HepG2 (cell line): Measurements from ENCODE around the gene XPO5. TPM values are rescaled to one million over a fixed set of nuclear protein-coding genes. Genes with fewer than 3 reads are reported as not detected.

Source experiments
- ATAC-seq: fragments of 200-7000 bp; cut with Tn5 transposase; 3 replicates; pipeline ENCODE4 v1.9.1; 2020; ENCODE audit warnings: mild to moderate bottlenecking, moderate library complexity
- BruUV-seq: library from RNA; stranded (reverse); fragments of 400-500 nt; replicated peaks from 2 replicates; lab custom pipeline; 2021; lab: Mats Ljungman, UMichigan
- CTCF ChIA-PET: fragments of 300-600 bp; formaldehyde crosslinking; extraction: SDS; loops from one replicate; lab custom pipeline; 2021; ENCODE audit warnings: low total read pairs, inconsistent platforms, low intra/inter-chr PET ratio; lab: Yijun Ruan, JAX
- POLR2A ChIA-PET: fragments of 350-600 bp; sonication (Branson Sonifier 250); formaldehyde crosslinking; loops from one replicate; lab custom pipeline; 2020; ENCODE audit warnings: antibody characterized with exemption, inconsistent platforms; lab: Yijun Ruan, JAX
- DNase-seq: peaks from one replicate; pipeline ENCODE4 v3.0.0-alpha.2; 2015; ENCODE audit warnings: low spot score
- FAIRE-seq: peaks from 3 replicates; lab custom pipeline; 2011; peaks lifted over from hg19 to GRCh38; lab: Jason Lieb, UNC
- H2AFZ ChIP-seq: one replicate; pipeline ENCODE4 v1.6.1; 2011; ENCODE audit warnings: low read length, inconsistent platforms
- H3K27ac ChIP-seq: fragments of 300-600 bp; 3 replicates; pipeline ENCODE4 v1.8.0; 2011; ENCODE audit warnings: mixed run types, mild to moderate bottlenecking, mixed read lengths, low read length, inconsistent platforms; ENCODE audit not compliant: insufficient read depth; ENCODE audit errors: extremely low read length
- H3K27me3 ChIP-seq, 2 experiments: fragments of 200-600 bp in 1 of 2; 2 replicates in 1 of 2; 3 replicates in 1 of 2; pipeline versions ENCODE4 v1.6.0 to v1.8.0; 2011; ENCODE audit warnings: low read length in 2 of 2, mild to moderate bottlenecking in 2 of 2, moderate library complexity in 2 of 2, inconsistent platforms in 1 of 2; ENCODE audit not compliant: insufficient read depth in 2 of 2, control insufficient read depth in 1 of 2
- H3K36me3 ChIP-seq, 2 experiments: fragments of 200-600 bp in 1 of 2; replicated peaks in 1 of 2; 2 replicates in 1 of 2; 3 replicates in 1 of 2; pipeline versions ENCODE4 v1.5.1 to v1.8.0; 2011; ENCODE audit warnings: low read length in 2 of 2, inconsistent platforms in 1 of 2; ENCODE audit not compliant: insufficient read depth in 2 of 2, control insufficient read depth in 1 of 2
- H3K4me1 ChIP-seq: 2 replicates; pipeline ENCODE4 v1.5.1; 2012; ENCODE audit warnings: low read length, inconsistent platforms; ENCODE audit not compliant: insufficient read depth
- H3K4me2 ChIP-seq: 2 replicates; pipeline ENCODE4 v1.6.0; 2011; ENCODE audit warnings: low read depth, low read length, inconsistent platforms
- H3K4me3 ChIP-seq, 3 experiments: fragments of 200-600 bp in 1 of 3; sonication (generic), shearing (Covaris generic) in 1 of 3; replicated peaks in 1 of 3; 2 replicates each; pipeline ENCODE4 v1.5.1; 2011 to 2016; ENCODE audit warnings: low read length in 3 of 3, inconsistent platforms in 2 of 3, low read depth in 2 of 3, mild to moderate bottlenecking in 2 of 3, control low read depth in 1 of 3, mixed read lengths in 1 of 3; ENCODE audit not compliant: insufficient read depth in 1 of 3
- H3K79me2 ChIP-seq: one replicate; pipeline ENCODE4 v1.6.1; 2011; ENCODE audit warnings: low read length, inconsistent platforms; ENCODE audit not compliant: insufficient read depth
- H3K9ac ChIP-seq: 2 replicates; pipeline ENCODE4 v1.6.0; 2011; ENCODE audit warnings: mild to moderate bottlenecking, low read depth, low read length, inconsistent platforms; ENCODE audit not compliant: insufficient read depth
- H3K9me3 ChIP-seq: 2 replicates; pipeline ENCODE4 v1.5.1; 2012; ENCODE audit warnings: mild to moderate bottlenecking, low read length
- H4K20me1 ChIP-seq: 2 replicates; pipeline ENCODE4 v1.6.0; 2011; ENCODE audit warnings: inconsistent platforms, mild to moderate bottlenecking, low read length, moderate library complexity; ENCODE audit not compliant: insufficient read depth
- CHCHD3 ChIP-seq: sonication (generic); formaldehyde crosslinking; IDR thresholded peaks from 2 replicates; pipeline ENCODE4 v1.8.0; 2022; ENCODE audit warnings: mild to moderate bottlenecking, missing genetic modification reagents, moderate library complexity
- ELF3 ChIP-seq: IDR thresholded peaks from 2 replicates; pipeline ENCODE4 v1.6.1; 2016; ENCODE audit warnings: missing genetic modification reagents, missing compliant biosample characterization
- FOXO1 ChIP-seq: sonication (generic); formaldehyde crosslinking; IDR thresholded peaks from 2 replicates; pipeline ENCODE4 v1.4.0; 2020; ENCODE audit warnings: missing genetic modification reagents
- GTF3A ChIP-seq: sonication (generic); formaldehyde crosslinking; conservative IDR thresholded peaks from 2 replicates; pipeline ENCODE4 v1.4.0; 2020; ENCODE audit warnings: mild to moderate bottlenecking, missing genetic modification reagents
- HOXA3 ChIP-seq: sonication (generic); formaldehyde crosslinking; IDR thresholded peaks from 2 replicates; pipeline ENCODE4 v1.5.0; 2020; ENCODE audit warnings: missing genetic modification reagents
- LCORL ChIP-seq, 2 experiments: fragments of 450-650 bp in 1 of 2; sonication (generic) in 1 of 2; formaldehyde crosslinking in 1 of 2; IDR thresholded peaks; 2 replicates each; pipeline versions ENCODE4 v1.5.0 to v1.6.1; 2017 to 2020; ENCODE audit warnings: antibody characterized with exemption in 1 of 2, missing genetic modification reagents in 1 of 2
- MIXL1 ChIP-seq: IDR thresholded peaks from 2 replicates; pipeline ENCODE4 v1.6.1; 2016
- MTF2 ChIP-seq: sonication (generic); formaldehyde crosslinking; IDR thresholded peaks from 2 replicates; pipeline ENCODE4 v1.5.0; 2020; ENCODE audit warnings: missing genetic modification reagents, borderline replicate concordance
- NCOR1 ChIP-seq: fragments of 200-600 bp; sonication (generic); IDR thresholded peaks from 2 replicates; pipeline ENCODE4 v1.7.0; 2017; ENCODE audit warnings: antibody characterized with exemption, low read length, borderline replicate concordance
- U2AF1 ChIP-seq: fragments of 200-400 bp; formaldehyde crosslinking; optimal IDR thresholded peaks from 2 replicates; pipeline ENCODE3; 2017; ENCODE audit warnings: mild to moderate bottlenecking, low read depth, low read length
- ZNF543 ChIP-seq: sonication (generic); formaldehyde crosslinking; IDR thresholded peaks from 2 replicates; pipeline ENCODE4 v1.4.0; 2020; ENCODE audit warnings: mild to moderate bottlenecking, missing genetic modification reagents
- ZNF674 ChIP-seq: sonication (generic); formaldehyde crosslinking; IDR thresholded peaks from 2 replicates; pipeline ENCODE4 v1.5.0; 2020; ENCODE audit warnings: low read depth, mild to moderate bottlenecking, missing genetic modification reagents
- ZSCAN30 ChIP-seq: sonication (generic); formaldehyde crosslinking; IDR thresholded peaks from 2 replicates; pipeline ENCODE4 v1.5.0; 2020; ENCODE audit warnings: mild to moderate bottlenecking, missing genetic modification reagents
- WGBS: methylation state at CpG from one replicate; pipeline ENCODE4 v1.1.6; 2017; ENCODE audit warnings: low lambda C conversion rate; 5-methylcytosine and 5-hydroxymethylcytosine counted together
- in situ Hi-C: cut with HindIII; loops from 2 replicates; pipeline ENCODE4 v1.10.0; 2017; ENCODE audit warnings: low pct_unique_long_range_greater_than_20kb; ENCODE audit not compliant: extremely low pct_ligation_motif_present
- intact Hi-C: fragments of 100-400 bp; cut with micrococcal nuclease; formaldehyde crosslinking; loops from one replicate; pipeline ENCODE4 v1.10.0; 2022; ENCODE audit not compliant: unreplicated experiment
- polyA plus RNA-seq, 8 experiments: library from polyadenylated mRNA; depleted of rRNA in 3 of 8; stranded (reverse) in 7 of 8; unstranded in 1 of 8; fragments of >200 nt; fragmentation: Illumina TruSeq in 4 of 8; extraction: Trizol in 4 of 8; gene quantifications; 2 replicates each; pipeline versions ENCODE4 v1.2.1 to v1.2.3, GENCODE V29; 2011 to 2016; ENCODE audit warnings: low read depth in 4 of 8, missing spikeins in 1 of 8, mixed read lengths in 1 of 8; ENCODE audit not compliant: insufficient read depth in 1 of 8
- total RNA-seq, 5 experiments: library from RNA; depleted of rRNA; stranded (reverse); fragments of >200 nt; fragmentation: Illumina TruSeq; extraction: Trizol; gene quantifications; 2 replicates each; pipeline ENCODE4 v1.2.3, GENCODE V29; 2016; ENCODE audit warnings: low read depth in 1 of 5
- TF ChIP-seq, protein P1 (sequence below): sonication (generic); formaldehyde crosslinking; IDR thresholded peaks from 2 replicates; pipeline ENCODE4 v1.4.0; 2020; ENCODE audit warnings: missing genetic modification reagents, borderline replicate concordance
- TF ChIP-seq, protein P2 (sequence below): IDR thresholded peaks from 2 replicates; pipeline ENCODE4 v1.6.1; 2018; ENCODE audit warnings: missing genetic modification reagents
- TF ChIP-seq, protein P3 (sequence below): IDR thresholded peaks from 2 replicates; pipeline ENCODE4 v1.4.0; 2020; ENCODE audit warnings: mild to moderate bottlenecking, missing genetic modification reagents

Gene XPO5
- total and polyA plus RNA-seq, 2 of the 13 experiments (the other 11 are each of a cell fraction or from before 2014, with no cell fraction given): 52.2 to 68.0 TPM

DNA sequence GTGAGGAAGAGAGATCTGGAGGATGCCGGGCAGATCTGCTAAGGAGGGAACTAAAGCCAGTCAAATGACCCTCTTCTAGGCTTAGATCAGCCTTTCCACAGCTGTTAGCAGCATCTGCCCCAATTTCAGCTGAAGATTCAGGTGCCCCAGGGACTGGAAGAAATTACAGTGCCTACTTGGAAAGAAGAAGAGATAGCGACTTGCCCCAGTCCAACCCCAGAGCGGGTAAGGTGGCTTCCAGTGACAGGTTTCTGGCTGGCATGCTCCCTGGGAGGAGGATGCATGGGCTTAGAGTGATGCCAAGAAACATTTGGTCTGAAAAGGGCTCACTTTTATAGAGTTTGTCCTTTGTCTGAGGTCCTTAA is 97.8 kb downstream of the XPO5 start:
- intact Hi-C loops (no loop called here), in situ Hi-C loops (no loop called here)
- H3K9ac ChIP-seq: peak overlapping the region; percentile 89
- H2AFZ ChIP-seq: no peak overlapping the region
- peak overlapping the region; percentile 78 to 97 (median 81) for H3K4me3 ChIP-seq
- CTCF ChIA-PET: no interaction called here
- peak; percentile 7 for ATAC-seq
- H3K36me3 ChIP-seq: no peaks in the 10 kb centered on the region; a peak in 1 of 5 replicates
- DNase-seq: no peak
- H3K9me3 ChIP-seq: no peaks in the 10 kb centered on the region
- BruUV-seq: TSS peak; percentile 62
- FAIRE-seq: no peak
- peak overlapping the region; percentile 62 for H3K27ac ChIP-seq
- peak overlapping the region; percentile 99 for H3K4me2 ChIP-seq
- H3K27me3 ChIP-seq: no peaks in the 10 kb centered on the region; a peak in 1 of 5 replicates
- TF ChIP-seq CHCHD3 (CRISPR knock-in tag): no peak
- TF ChIP-seq, protein P1, sequence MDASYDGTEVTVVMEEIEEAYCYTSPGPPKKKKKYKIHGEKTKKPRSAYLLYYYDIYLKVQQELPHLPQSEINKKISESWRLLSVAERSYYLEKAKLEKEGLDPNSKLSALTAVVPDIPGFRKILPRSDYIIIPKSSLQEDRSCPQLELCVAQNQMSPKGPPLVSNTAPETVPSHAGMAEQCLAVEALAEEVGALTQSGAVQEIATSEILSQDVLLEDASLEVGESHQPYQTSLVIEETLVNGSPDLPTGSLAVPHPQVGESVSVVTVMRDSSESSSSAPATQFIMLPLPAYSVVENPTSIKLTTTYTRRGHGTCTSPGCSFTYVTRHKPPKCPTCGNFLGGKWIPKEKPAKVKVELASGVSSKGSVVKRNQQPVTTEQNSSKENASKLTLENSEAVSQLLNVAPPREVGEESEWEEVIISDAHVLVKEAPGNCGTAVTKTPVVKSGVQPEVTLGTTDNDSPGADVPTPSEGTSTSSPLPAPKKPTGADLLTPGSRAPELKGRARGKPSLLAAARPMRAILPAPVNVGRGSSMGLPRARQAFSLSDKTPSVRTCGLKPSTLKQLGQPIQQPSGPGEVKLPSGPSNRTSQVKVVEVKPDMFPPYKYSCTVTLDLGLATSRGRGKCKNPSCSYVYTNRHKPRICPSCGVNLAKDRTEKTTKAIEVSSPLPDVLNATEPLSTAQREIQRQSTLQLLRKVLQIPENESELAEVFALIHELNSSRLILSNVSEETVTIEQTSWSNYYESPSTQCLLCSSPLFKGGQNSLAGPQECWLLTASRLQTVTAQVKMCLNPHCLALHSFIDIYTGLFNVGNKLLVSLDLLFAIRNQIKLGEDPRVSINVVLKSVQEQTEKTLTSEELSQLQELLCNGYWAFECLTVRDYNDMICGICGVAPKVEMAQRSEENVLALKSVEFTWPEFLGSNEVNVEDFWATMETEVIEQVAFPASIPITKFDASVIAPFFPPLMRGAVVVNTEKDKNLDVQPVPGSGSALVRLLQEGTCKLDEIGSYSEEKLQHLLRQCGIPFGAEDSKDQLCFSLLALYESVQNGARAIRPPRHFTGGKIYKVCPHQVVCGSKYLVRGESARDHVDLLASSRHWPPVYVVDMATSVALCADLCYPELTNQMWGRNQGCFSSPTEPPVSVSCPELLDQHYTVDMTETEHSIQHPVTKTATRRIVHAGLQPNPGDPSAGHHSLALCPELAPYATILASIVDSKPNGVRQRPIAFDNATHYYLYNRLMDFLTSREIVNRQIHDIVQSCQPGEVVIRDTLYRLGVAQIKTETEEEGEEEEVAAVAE: 0 out of 2 replicates have a peak, but pooled peaks have one; percentile 36
- no peak for TF ChIP-seq U2AF1
- no peak for TF ChIP-seq ZNF543 (CRISPR knock-in tag)
- TF ChIP-seq NCOR1: no peak
- 0 out of 2 replicates have a peak, but pooled peaks have one; percentile 2 for TF ChIP-seq ZSCAN30 (CRISPR knock-in tag)
- TF ChIP-seq MIXL1: no peak
- TF ChIP-seq, protein P2, sequence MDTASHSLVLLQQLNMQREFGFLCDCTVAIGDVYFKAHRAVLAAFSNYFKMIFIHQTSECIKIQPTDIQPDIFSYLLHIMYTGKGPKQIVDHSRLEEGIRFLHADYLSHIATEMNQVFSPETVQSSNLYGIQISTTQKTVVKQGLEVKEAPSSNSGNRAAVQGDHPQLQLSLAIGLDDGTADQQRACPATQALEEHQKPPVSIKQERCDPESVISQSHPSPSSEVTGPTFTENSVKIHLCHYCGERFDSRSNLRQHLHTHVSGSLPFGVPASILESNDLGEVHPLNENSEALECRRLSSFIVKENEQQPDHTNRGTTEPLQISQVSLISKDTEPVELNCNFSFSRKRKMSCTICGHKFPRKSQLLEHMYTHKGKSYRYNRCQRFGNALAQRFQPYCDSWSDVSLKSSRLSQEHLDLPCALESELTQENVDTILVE (CRISPR knock-in tag): no peak
- peak; percentile 16; the same call in 1 of the 2 replicates for TF ChIP-seq HOXA3 (CRISPR knock-in tag)
- TF ChIP-seq MTF2: 0 out of 2 replicates have a peak, but pooled peaks have one; percentile 17
- TF ChIP-seq GTF3A (CRISPR knock-in tag): no peak
- TF ChIP-seq ELF3 (CRISPR knock-in tag): no peak
- TF ChIP-seq, protein P3, sequence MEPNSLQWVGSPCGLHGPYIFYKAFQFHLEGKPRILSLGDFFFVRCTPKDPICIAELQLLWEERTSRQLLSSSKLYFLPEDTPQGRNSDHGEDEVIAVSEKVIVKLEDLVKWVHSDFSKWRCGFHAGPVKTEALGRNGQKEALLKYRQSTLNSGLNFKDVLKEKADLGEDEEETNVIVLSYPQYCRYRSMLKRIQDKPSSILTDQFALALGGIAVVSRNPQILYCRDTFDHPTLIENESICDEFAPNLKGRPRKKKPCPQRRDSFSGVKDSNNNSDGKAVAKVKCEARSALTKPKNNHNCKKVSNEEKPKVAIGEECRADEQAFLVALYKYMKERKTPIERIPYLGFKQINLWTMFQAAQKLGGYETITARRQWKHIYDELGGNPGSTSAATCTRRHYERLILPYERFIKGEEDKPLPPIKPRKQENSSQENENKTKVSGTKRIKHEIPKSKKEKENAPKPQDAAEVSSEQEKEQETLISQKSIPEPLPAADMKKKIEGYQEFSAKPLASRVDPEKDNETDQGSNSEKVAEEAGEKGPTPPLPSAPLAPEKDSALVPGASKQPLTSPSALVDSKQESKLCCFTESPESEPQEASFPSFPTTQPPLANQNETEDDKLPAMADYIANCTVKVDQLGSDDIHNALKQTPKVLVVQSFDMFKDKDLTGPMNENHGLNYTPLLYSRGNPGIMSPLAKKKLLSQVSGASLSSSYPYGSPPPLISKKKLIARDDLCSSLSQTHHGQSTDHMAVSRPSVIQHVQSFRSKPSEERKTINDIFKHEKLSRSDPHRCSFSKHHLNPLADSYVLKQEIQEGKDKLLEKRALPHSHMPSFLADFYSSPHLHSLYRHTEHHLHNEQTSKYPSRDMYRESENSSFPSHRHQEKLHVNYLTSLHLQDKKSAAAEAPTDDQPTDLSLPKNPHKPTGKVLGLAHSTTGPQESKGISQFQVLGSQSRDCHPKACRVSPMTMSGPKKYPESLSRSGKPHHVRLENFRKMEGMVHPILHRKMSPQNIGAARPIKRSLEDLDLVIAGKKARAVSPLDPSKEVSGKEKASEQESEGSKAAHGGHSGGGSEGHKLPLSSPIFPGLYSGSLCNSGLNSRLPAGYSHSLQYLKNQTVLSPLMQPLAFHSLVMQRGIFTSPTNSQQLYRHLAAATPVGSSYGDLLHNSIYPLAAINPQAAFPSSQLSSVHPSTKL (CRISPR knock-in tag): no peak
- TF ChIP-seq LCORL (IDR thresholded peaks at IDR 0.05): no peak
- TF ChIP-seq LCORL (CRISPR knock-in tag; IDR thresholded peaks at IDR 0.05): 0 out of 2 replicates have a peak, but pooled peaks have one; percentile 4
- no peak for TF ChIP-seq ZNF674 (CRISPR knock-in tag)
- no peak for TF ChIP-seq FOXO1 (CRISPR knock-in tag)
- peaks cover 59% of the 10 kb centered on the region for H3K4me1 ChIP-seq
- no peaks in the 10 kb centered on the region for H4K20me1 ChIP-seq
- WGBS: 6% methylated on average over 3 of the region's 3 CpGs
- POLR2A ChIA-PET: interaction anchor here (0.7 to 6.5 kb wide), 15 partner anchors 8 to 494 kb away, joined by 3 to 141 read pairs (median 5); partner anchors contain the start of genes ABCC10, CUL9, DLK2 and LRRC73
- peaks cover 43% of the 10 kb centered on the region for H3K79me2 ChIP-seq
